SU-DHL-6 (cell line): ENCODE data around the gene LRCH3.

Experiments
- CTCF ChIP-seq: fragments of 200-600 bp; sonication (generic); IDR thresholded peaks from one replicate; pipeline ENCODE4 v1.5.1; 2017; ENCODE audit warnings: antibody characterized with exemption, mild to moderate bottlenecking, low read length, moderate library complexity; ENCODE audit not compliant: insufficient read depth, poor library complexity, severe bottlenecking
- EZH2phosphoT487 ChIP-seq: fragments of 200-600 bp; sonication (generic), shearing (Covaris generic); conservative IDR thresholded peaks from 2 replicates; pipeline ENCODE4 v1.6.1; 2018; ENCODE audit warnings: mild to moderate bottlenecking, antibody characterized with exemption, low read length, moderate library complexity, mixed read lengths

- no peak for TF ChIP-seq CTCF
- TF ChIP-seq EZH2phosphoT487: no peak
These were observed 99.6 kb downstream of the LRCH3 start for GRCh38 chr3:197890693-197891092.
